CD14-positive monocyte (primary cell): ENCODE data around the gene LBX1. TPM values are rescaled to one million over a fixed set of nuclear protein-coding genes. Genes with fewer than 3 reads are reported as not detected.

Experiments used
- DNase-seq, 3 donors: peaks; one replicate each; pipeline ENCODE4 v3.0.0-alpha.2; 2011 to 2022
- H2AFZ ChIP-seq: 2 replicates; pipeline ENCODE4 v1.6.0; 2012; ENCODE audit warnings: mild to moderate bottlenecking, low read depth, low read length, inconsistent platforms; ENCODE audit not compliant: insufficient read depth, poor library complexity, severe bottlenecking
- H3K27ac ChIP-seq, 2 donors: 1 replicate in 1 of 2; 2 replicates in 1 of 2; pipeline ENCODE4 v1.5.1; 2012 to 2013; ENCODE audit warnings: low read length in 2 of 2, control low read depth in 1 of 2, inconsistent platforms in 1 of 2, low read depth in 1 of 2, mild to moderate bottlenecking in 1 of 2
- H3K27me3 ChIP-seq, 2 donors: one replicate each; pipeline versions ENCODE4 v1.6.0 to v1.6.1; 2011 to 2013; ENCODE audit warnings: low read length in 2 of 2; ENCODE audit not compliant: control insufficient read depth in 2 of 2, insufficient read depth in 2 of 2
- H3K36me3 ChIP-seq, 2 donors: replicated peaks in 1 of 2; 1 replicate in 1 of 2; 2 replicates in 1 of 2; pipeline versions ENCODE4 v1.5.1 to v1.6.1; 2012 to 2013; ENCODE audit warnings: low read length in 2 of 2, control low read depth in 1 of 2, inconsistent platforms in 1 of 2, mild to moderate bottlenecking in 1 of 2; ENCODE audit not compliant: insufficient read depth in 2 of 2, control insufficient read depth in 1 of 2
- H3K4me1 ChIP-seq, 2 donors: 1 replicate in 1 of 2; 2 replicates in 1 of 2; pipeline versions ENCODE4 v1.5.1 to v1.6.1; 2012 to 2013; ENCODE audit warnings: low read length in 2 of 2, control low read depth in 1 of 2, inconsistent platforms in 1 of 2, mild to moderate bottlenecking in 1 of 2, moderate library complexity in 1 of 2; ENCODE audit not compliant: insufficient read depth in 2 of 2, control insufficient read depth in 1 of 2
- H3K4me2 ChIP-seq: replicated peaks from 2 replicates; pipeline ENCODE3; 2012; ENCODE audit warnings: low read length, moderate library complexity, mild to moderate bottlenecking; ENCODE audit not compliant: poor library complexity, severe bottlenecking; ENCODE audit errors: extremely low read depth
- H3K4me3 ChIP-seq, 3 experiments: fragments of 200-600 bp in 1 of 3; sonication (generic) in 1 of 3; replicated peaks in 1 of 3; 1 replicate in 2 of 3; 2 replicates in 1 of 3; pipeline ENCODE4 v1.5.1; 2011 to 2013; ENCODE audit warnings: low read length in 3 of 3, mild to moderate bottlenecking in 3 of 3, control low read depth in 2 of 3, low read depth in 2 of 3, inconsistent platforms in 1 of 3, moderate library complexity in 1 of 3
- H3K79me2 ChIP-seq: 2 replicates; pipeline ENCODE4 v1.6.0; 2012; ENCODE audit warnings: mild to moderate bottlenecking, control low read depth, inconsistent platforms, low read length, moderate library complexity; ENCODE audit not compliant: insufficient read depth
- H3K9ac ChIP-seq: 2 replicates; pipeline ENCODE4 v1.6.0; 2017; ENCODE audit warnings: low read length, mild to moderate bottlenecking; ENCODE audit not compliant: insufficient read depth, poor library complexity, severe bottlenecking
- H3K9me3 ChIP-seq, 2 donors: replicated peaks in 1 of 2; 1 replicate in 1 of 2; 2 replicates in 1 of 2; pipeline versions ENCODE4 v1.5.1 to v1.6.1; 2012 to 2013; ENCODE audit warnings: low read length in 2 of 2, control low read depth in 1 of 2; ENCODE audit not compliant: control insufficient read depth in 1 of 2, insufficient read depth in 1 of 2
- H4K20me1 ChIP-seq: 2 replicates; pipeline ENCODE4 v1.6.0; 2012; ENCODE audit warnings: mild to moderate bottlenecking, low read length, control low read depth, moderate library complexity; ENCODE audit not compliant: insufficient read depth
- H3K27ac Mint-ChIP-seq, 7 donors: one replicate each; pipeline ENCODE4 v1.8.0; 2020; ENCODE audit warnings: mild to moderate bottlenecking in 7 of 7, mixed read lengths in 7 of 7, moderate library complexity in 6 of 7, inconsistent platforms in 2 of 7
- H3K27me3 Mint-ChIP-seq, 3 donors: one replicate each; pipeline ENCODE4 v1.8.0; 2021 to 2022; ENCODE audit warnings: low read depth in 3 of 3, mild to moderate bottlenecking in 3 of 3, mixed read lengths in 3 of 3, moderate library complexity in 3 of 3, inconsistent platforms in 1 of 3
- H3K36me3 Mint-ChIP-seq, 2 donors: one replicate each; pipeline ENCODE4 v1.8.0; 2020; ENCODE audit warnings: mixed read lengths in 2 of 2, inconsistent platforms in 1 of 2, mild to moderate bottlenecking in 1 of 2
- H3K4me1 Mint-ChIP-seq: one replicate; pipeline ENCODE4 v1.8.0; 2020; ENCODE audit warnings: mild to moderate bottlenecking, mixed read lengths
- H3K4me3 Mint-ChIP-seq, 2 donors: one replicate each; pipeline ENCODE4 v1.8.0; 2020; ENCODE audit warnings: mild to moderate bottlenecking in 2 of 2, mixed read lengths in 2 of 2, moderate library complexity in 1 of 2
- H3K9me3 Mint-ChIP-seq, 7 donors: one replicate each; pipeline ENCODE4 v1.8.0; 2020 to 2022; ENCODE audit warnings: mixed read lengths in 7 of 7, mild to moderate bottlenecking in 6 of 7, moderate library complexity in 6 of 7, inconsistent platforms in 2 of 7
- WGBS: methylation state at CpG from one replicate; pipeline ENCODE4 v1.1.5; 2013; ENCODE audit warnings: missing lambda C conversion rate; ENCODE audit not compliant: insufficient coverage; 5-methylcytosine and 5-hydroxymethylcytosine counted together
- intact Hi-C, 2 donors: fragments of 100-400 bp; cut with micrococcal nuclease; formaldehyde crosslinking; loops; one replicate each; pipeline versions ENCODE4 v1.15.0 to v1.15.1; 2023
- polyA plus RNA-seq, 3 donors: library from polyadenylated mRNA; depleted of rRNA in 1 of 3; unstranded in 2 of 3; stranded (reverse) in 1 of 3; fragments of 300-500 nt in 2 of 3; fragments of >200 nt in 1 of 3; fragmentation: Illumina TruSeq in 2 of 3; gene quantifications; 1 replicate in 2 of 3; 2 replicates in 1 of 3; pipeline ENCODE4 v1.2.3, GENCODE V29; 2012 to 2021
- TF ChIP-seq, protein P1 (sequence below): fragments of 200-600 bp; IDR thresholded peaks from one replicate; pipeline ENCODE4 v1.8.0; 2022; ENCODE audit warnings: antibody characterized with exemption, mild to moderate bottlenecking

LBX1 gene
- polyA plus RNA-seq, 3 donors, result not detected

DNA sequence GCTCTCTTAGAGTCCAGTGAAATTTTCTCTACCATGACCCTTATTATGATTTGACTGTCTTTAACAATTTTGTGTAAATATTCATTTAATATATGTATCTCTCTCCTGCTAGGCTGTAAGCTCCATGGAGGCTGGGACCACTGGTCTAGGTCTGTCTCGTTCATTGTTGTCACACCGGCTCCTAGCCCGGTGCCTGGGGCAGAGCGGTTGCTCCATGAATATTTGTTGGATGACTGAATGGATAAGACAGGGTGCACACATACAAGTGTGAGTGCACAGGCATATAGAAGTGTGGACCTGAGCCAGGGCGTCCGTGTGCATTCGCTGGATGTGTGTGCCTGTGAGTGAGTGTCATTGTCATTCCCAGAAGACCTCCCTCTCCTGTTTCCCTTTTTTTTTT is 20.9 kb upstream of the LBX1 start:
- Histone ChIP-seq H3K9me3 (no peaks in the 10 kb centered on the region), H3K27me3 (peaks cover 15 to 43% of the 10 kb centered on the region in 2 donors), H2AFZ (no peak overlapping the region), H3K79me2 (no peaks in the 10 kb centered on the region), H3K4me1 (no peaks in the 10 kb centered on the region), H4K20me1 (no peaks in the 10 kb centered on the region), H3K9ac (no peak overlapping the region), H3K4me2 (no peak overlapping the region), H3K4me3 (no peak overlapping the region), H3K27ac (no peak overlapping the region), H3K36me3 (no peaks in the 10 kb centered on the region)
- Mint-ChIP-seq H3K4me3 (no peak overlapping the region), H3K36me3 (no peaks in the 10 kb centered on the region), H3K27ac (no peak overlapping the region), H3K27me3 (peaks cover 26 to 70% (median 48%) of the 10 kb centered on the region in 3 donors), H3K4me1 (no peaks in the 10 kb centered on the region), H3K9me3 (peaks cover 0 to 2% (median 0%) of the 10 kb centered on the region in 7 donors)
- intact Hi-C loops, result no loop called here
- WGBS, result 80% methylated on average over 1 of the region's 7 CpGs
- DNase-seq, result no peak
- TF ChIP-seq, protein P1, sequence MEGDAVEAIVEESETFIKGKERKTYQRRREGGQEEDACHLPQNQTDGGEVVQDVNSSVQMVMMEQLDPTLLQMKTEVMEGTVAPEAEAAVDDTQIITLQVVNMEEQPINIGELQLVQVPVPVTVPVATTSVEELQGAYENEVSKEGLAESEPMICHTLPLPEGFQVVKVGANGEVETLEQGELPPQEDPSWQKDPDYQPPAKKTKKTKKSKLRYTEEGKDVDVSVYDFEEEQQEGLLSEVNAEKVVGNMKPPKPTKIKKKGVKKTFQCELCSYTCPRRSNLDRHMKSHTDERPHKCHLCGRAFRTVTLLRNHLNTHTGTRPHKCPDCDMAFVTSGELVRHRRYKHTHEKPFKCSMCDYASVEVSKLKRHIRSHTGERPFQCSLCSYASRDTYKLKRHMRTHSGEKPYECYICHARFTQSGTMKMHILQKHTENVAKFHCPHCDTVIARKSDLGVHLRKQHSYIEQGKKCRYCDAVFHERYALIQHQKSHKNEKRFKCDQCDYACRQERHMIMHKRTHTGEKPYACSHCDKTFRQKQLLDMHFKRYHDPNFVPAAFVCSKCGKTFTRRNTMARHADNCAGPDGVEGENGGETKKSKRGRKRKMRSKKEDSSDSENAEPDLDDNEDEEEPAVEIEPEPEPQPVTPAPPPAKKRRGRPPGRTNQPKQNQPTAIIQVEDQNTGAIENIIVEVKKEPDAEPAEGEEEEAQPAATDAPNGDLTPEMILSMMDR, result no peak

DNA sequence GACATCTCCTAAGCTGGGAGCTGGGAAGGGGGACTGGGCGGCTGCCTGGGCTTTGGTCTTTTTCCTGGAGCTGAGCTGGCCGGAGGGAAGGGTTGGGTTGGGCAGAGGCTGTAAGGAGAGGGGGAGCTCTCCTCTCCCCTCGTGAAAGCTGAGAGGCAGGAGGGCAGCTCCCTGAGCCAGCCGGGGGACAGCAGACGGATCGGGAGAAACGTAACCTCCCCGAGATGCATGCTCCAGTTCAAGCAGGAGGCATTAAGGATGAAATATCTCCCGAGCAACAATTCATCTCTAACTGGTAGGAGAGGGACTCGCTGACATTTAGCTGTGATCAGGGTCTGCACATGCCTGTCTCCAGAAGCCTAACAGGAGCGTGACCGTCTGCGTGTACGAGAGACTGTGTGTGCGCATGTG is 19.9 kb upstream of the LBX1 start:
- Mint-ChIP-seq H3K27ac (peak overlapping the region in 1 of 7 donors; percentile 0), H3K4me1 (peaks cover 5% of the 10 kb centered on the region), H3K9me3 (peaks cover 0 to 2% (median 0%) of the 10 kb centered on the region in 7 donors), H3K4me3 (peak overlapping the region in 1 of 2 donors; percentile 11), H3K27me3 (peaks cover 28 to 67% (median 55%) of the 10 kb centered on the region in 3 donors), H3K36me3 (no peaks in the 10 kb centered on the region)
- no peak overlapping the region for H3K9ac ChIP-seq
- DNase-seq, result no peak
- H3K9me3 ChIP-seq, result no peaks in the 10 kb centered on the region
- TF ChIP-seq, protein P1, result no peak
- H3K4me2 ChIP-seq, result no peak overlapping the region
- no peaks in the 10 kb centered on the region for H3K36me3 ChIP-seq
- no peaks in the 10 kb centered on the region for H3K79me2 ChIP-seq
- no peak overlapping the region for H3K27ac ChIP-seq
- no peak overlapping the region for H3K4me3 ChIP-seq
- intact Hi-C loops, result no loop called here
- no peaks in the 10 kb centered on the region for H3K4me1 ChIP-seq
- H2AFZ ChIP-seq, result no peak overlapping the region
- 60% methylated on average over 14 of the region's 15 CpGs for WGBS
- H3K27me3 ChIP-seq, result peaks cover 12 to 37% of the 10 kb centered on the region in 2 donors
- H4K20me1 ChIP-seq, result no peaks in the 10 kb centered on the region
